ENCODE measurements around the gene ABCB6. TPM values are rescaled to one million over a fixed set of nuclear protein-coding genes. Genes with fewer than 3 reads are reported as not detected.
"Not testable (repeated sequence)": the region's sequence is repeated elsewhere in the genome, so short reads cannot be mapped to it uniquely, and the experiment has no call there.

ABCB6 gene
- 9.3 and 11.7 TPM in 2 replicates for total RNA-seq

- no peak for DNase-seq (ENCODE audit: low read depth)
- no peak for TF ChIP-seq CTCF (conservative IDR thresholded peaks at IDR 0.05; ENCODE audit: low read depth, low read length)
- peak within 1 kb of the TSS; percentile 62 for H3K4me3 ChIP-seq (ENCODE audit: low read depth, low read length)
These were observed at the start of gene ABCB6 for GRCh38 chr2:219218732-219219701. Gene ABCB6 (minus strand): TSS chr2:219218958. CDS start chr2:219218673, 285 bp downstream.

- no peak for TF ChIP-seq CTCF (conservative IDR thresholded peaks at IDR 0.05; ENCODE audit: low read depth, low read length)
- DNase-seq (ENCODE audit: low read depth) = no peak
- H3K4me3 ChIP-seq (ENCODE audit: low read depth, low read length) = no peak overlapping the region
These were observed 49.5 kb upstream of the ABCB6 start for GRCh38 chr2:219268294-219268693.

- DNase-seq (ENCODE audit: low read depth) = no peak
- no peak for TF ChIP-seq CTCF (conservative IDR thresholded peaks at IDR 0.05; ENCODE audit: low read depth, low read length)
- H3K4me3 ChIP-seq (ENCODE audit: low read depth, low read length) = no peak overlapping the region
These were observed 48.1 kb upstream of the ABCB6 start for GRCh38 chr2:219266886-219267285.

- no peak overlapping the region for H3K4me3 ChIP-seq (ENCODE audit: low read depth, low read length)
- no peak for DNase-seq (ENCODE audit: low read depth)
- TF ChIP-seq CTCF (conservative IDR thresholded peaks at IDR 0.05; ENCODE audit: low read depth, low read length) = no peak
These were observed 47.5 kb upstream of the ABCB6 start for GRCh38 chr2:219266232-219266631.

- DNase-seq (ENCODE audit: low read depth) = no peak
- no peak overlapping the region for H3K4me3 ChIP-seq (ENCODE audit: low read depth, low read length)
- TF ChIP-seq CTCF (conservative IDR thresholded peaks at IDR 0.05; ENCODE audit: low read depth, low read length) = no peak
These were observed 42.5 kb upstream of the ABCB6 start for GRCh38 chr2:219261024-219261855.

- H3K4me3 ChIP-seq (ENCODE audit: low read depth, low read length); DNase-seq (ENCODE audit: low read depth): not testable (repeated sequence)
These were observed 40.2 kb upstream of the ABCB6 start for GRCh38 chr2:219258942-219259341.

- TF ChIP-seq CTCF (conservative IDR thresholded peaks at IDR 0.05; ENCODE audit: low read depth, low read length) = no peak
- peak overlapping the region; percentile 94 for H3K4me3 ChIP-seq (ENCODE audit: low read depth, low read length)
- DNase-seq (ENCODE audit: low read depth) = no peak
These were observed 35.9 kb upstream of the ABCB6 start for GRCh38 chr2:219254590-219255201.

Data from epithelial cell of proximal tubule (primary cell).